ENCODE measurements around the gene SLC26A6.

DNA sequence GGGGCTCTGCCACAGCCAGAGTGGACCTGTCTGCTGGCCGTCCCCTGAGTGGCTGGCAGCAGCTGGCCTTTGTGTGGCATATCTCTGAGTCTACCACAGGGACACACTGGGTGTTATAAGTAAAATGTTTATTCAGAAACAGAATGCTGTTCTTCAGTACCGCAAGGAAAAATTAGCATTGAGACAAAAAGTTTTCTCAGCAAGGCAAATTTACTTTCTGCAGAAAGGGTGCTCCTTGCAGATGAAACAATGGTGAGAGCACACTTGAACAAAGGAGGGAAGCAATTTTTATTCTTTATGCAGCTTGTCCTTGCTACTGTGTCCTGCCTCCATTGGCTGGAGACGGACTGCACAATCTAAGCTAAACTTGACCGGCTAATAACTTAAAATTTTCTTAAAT lies 17.7 kb downstream of the SLC26A6 start:
- TF ChIP-seq, protein P1, sequence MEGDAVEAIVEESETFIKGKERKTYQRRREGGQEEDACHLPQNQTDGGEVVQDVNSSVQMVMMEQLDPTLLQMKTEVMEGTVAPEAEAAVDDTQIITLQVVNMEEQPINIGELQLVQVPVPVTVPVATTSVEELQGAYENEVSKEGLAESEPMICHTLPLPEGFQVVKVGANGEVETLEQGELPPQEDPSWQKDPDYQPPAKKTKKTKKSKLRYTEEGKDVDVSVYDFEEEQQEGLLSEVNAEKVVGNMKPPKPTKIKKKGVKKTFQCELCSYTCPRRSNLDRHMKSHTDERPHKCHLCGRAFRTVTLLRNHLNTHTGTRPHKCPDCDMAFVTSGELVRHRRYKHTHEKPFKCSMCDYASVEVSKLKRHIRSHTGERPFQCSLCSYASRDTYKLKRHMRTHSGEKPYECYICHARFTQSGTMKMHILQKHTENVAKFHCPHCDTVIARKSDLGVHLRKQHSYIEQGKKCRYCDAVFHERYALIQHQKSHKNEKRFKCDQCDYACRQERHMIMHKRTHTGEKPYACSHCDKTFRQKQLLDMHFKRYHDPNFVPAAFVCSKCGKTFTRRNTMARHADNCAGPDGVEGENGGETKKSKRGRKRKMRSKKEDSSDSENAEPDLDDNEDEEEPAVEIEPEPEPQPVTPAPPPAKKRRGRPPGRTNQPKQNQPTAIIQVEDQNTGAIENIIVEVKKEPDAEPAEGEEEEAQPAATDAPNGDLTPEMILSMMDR (IDR thresholded peaks at IDR 0.05), result no peak
- TF ChIP-seq POLR2A (IDR thresholded peaks at IDR 0.05), result no peak
